Activated CD4-positive, alpha-beta T cell treated with anti-CD3 and anti-CD28 coated beads for 48 hours (primary cell): ENCODE measurements around the gene PRR12.
A peak's percentile ranks its signal among the peaks of the same experiment; 100 is the strongest.
"Not testable (repeated sequence)": the region's sequence is repeated elsewhere in the genome, so short reads cannot be mapped to it uniquely, and the experiment has no call there.

Experiments used
- DNase-seq: peaks from one replicate; pipeline ENCODE4 v3.0.0-alpha.2; 2020

The PRR12 gene

DNA sequence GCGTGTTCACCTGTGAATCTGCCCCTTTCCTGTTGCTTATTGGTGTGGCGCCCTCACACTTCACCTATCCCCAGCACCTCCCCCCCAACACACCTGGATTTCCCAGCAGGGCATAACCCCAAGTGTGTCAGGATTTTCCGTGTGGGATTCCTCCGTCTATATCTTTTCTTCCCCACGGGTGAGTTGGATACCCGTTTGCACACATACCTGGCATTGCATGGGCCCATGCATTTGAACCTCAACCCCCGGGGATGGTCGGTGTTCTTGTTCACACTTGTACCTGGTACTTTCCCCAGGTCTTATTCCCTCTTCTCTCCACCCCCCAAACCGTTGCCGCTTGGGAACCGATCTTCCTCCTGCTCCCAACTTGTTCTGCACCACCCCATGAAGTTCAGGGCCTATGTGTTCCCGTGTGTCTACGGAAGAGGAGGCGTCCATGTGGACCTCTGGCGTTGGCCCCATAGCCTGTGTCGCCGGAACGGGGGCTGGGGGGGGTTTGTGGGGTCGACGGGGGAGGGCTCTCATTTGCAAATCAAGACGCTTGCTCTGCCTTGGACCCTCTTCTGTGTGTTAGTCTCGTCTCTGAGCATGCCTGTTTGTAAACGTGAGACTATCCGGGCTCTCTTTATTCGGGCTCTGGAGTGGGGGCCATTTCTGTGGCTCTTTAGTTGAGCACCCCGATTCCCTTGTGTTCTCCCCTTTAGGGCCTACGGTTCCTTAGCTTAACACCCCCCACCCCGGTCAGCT, 1.7 kb downstream of the PRR12 start:
- peak; percentile 32 for DNase-seq

DNA sequence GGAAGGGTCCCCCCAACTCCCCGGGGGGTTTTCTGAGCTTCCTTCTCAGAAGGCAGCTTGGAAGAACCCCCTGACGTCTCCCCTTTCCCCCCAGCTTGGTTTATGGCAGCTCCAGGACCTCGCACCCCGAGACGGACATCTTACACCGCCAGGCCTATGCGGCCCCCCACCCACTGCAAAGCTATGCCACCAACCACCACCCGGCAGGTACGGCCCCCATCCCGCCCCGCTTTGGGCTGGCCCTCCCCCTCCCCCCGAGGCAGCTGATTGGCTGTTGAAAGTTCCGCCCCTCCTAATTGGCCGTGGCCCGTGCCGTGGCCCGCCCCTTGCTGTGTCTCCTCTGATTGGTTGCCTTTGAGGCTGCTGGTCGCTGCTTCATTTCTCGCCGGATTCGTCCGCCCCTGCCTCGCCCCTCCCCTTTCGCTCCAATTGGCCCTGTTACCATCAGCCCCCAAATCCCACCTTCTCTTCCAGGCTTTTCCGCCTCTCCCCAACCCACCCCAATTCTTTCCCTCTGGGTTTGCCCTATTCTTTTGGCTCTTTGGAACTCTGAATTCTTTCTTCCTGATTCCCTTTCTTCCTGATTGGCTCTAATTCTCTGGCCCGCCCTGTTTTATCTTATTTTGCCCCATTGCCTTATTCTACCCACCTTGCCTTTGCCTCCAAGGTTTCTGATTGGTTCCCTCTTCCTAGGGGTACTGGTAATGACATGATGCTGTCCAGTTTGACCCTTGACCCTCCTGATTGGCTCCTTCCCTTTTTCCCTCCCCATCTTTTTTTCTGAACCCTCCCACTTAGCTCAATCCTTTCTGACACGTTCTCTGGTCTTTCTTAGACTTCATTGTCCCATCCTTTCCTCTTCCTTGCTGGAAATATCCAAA, 2.5 kb downstream of the PRR12 start:
- peak; percentile 97 for DNase-seq

DNA sequence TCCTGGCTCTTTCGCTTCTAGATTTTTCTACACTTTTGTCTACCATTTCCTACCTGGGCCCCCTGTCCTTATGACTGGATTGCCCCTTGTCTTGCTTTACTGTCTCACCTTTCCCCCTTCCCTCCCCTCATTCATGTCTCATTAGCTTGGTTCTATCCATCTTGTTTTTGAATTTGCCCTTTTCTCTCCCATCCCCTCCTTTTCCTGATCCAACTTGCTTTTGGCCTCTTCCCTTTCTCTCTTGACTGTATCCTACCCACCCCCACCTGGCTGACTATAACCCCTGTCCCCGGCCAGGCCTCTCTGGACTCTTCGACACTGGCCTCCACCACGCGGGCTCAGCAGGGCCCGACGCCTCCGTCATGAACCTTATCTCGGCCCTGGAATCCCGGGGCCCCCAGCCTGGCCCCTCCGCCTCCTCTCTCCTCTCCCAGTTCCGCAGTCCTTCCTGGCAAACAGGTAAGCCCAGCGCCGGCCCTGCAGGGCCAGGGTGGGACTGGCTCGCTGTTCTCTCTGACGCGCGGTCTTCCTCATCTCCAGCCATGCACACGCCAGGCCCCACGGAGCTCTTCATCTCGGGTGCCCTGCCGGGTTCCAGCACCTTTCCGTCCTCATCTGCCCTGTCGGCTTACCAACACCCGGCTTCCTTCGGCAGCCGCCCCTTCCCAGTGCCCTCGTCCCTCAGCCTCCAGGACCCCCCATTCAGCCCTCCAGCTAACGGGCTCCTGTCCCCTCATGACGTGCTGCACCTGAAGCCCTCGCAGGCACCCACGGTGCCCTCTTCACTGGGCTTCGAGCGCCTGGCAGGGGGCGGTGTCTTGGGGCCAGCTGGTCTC, 3.4 kb downstream of the PRR12 start:
- no peak for DNase-seq

DNA sequence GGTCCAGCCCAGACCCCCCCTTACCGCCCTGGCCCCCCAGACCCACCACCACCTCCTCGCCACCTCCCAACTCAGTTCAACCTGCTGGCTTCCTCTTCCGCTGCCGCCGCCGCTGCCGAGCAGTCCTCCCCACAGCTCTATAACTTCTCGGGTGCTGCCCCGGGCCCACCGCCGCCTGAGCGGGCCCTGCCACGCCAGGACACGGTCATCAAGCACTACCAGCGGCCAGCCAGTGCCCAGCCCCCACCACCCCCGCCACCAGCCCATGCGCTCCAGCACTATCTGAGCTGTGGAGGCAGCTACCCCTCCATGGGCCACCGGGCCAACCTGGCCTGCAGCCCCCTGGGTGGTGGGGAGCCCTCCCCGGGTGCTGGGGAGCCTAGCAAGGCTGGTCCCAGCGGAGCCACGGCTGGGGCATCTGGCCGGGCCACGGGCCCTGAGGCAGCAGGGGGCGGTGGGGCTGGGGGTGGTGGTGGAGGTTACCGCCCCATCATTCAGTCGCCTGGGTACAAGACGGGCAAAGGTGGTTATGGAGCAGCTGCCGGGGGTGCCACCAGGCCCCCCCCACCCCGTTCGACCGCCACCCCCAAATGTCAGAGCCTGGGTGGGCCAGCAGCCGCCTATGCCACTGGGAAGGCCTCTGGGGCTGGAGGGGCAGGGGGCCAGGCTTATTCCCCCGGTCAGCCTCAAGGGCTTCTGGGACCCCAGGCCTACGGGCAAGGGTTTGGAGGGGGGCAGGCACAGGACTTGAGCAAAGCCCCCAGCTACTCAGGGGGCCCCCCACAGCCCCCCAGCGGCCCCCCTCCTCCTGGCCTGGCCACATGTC, 4.2 kb downstream of the PRR12 start:
- DNase-seq = no peak

DNA sequence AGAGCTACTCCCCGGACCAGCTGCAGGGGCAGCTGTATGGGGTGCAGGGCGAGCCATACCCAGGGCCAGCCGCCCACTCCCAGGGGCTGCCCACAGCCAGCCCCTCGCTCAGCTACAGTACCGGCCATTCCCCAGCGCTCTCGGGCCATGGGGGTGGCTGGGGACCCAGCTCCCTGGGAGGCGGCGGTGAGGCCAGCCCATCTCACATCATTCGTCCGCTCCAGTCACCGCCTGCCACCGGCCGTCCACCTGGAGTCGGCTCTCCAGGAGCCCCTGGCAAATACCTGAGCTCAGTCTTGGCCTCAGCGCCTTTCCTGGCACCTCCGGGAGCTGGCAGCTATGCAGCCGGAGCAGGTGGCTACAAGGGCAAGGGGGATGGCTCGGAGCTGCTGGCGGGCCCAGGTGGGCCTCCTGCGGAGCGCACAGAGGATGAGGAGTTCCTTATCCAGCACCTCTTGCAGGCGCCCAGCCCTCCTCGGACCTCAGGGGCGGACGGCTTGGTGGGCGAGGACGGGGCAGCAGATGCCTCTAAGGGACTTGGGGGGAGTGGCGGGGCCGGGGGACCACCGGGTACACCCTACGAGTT, 4.9 kb downstream of the PRR12 start:
- no peak for DNase-seq

DNA sequence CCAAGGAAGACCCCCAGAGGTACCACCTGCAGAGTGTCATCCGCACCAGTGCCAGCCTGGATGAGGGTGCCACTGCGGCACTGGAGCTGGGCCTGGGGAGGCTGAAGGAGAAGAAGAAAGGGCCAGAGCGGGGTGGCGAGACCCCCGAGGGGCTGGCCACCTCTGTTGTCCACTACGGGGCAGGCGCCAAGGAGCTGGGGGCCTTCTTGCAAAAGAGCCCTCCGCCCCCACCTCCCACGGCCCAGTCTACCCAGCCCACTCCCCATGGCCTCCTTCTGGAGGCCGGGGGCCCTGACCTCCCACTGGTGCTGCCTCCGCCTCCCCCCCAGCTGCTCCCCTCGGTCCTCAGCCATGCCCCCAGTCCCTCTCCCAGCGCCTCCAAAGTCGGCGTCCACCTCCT, 5.4 kb downstream of the PRR12 start:
- DNase-seq = no peak

DNA sequence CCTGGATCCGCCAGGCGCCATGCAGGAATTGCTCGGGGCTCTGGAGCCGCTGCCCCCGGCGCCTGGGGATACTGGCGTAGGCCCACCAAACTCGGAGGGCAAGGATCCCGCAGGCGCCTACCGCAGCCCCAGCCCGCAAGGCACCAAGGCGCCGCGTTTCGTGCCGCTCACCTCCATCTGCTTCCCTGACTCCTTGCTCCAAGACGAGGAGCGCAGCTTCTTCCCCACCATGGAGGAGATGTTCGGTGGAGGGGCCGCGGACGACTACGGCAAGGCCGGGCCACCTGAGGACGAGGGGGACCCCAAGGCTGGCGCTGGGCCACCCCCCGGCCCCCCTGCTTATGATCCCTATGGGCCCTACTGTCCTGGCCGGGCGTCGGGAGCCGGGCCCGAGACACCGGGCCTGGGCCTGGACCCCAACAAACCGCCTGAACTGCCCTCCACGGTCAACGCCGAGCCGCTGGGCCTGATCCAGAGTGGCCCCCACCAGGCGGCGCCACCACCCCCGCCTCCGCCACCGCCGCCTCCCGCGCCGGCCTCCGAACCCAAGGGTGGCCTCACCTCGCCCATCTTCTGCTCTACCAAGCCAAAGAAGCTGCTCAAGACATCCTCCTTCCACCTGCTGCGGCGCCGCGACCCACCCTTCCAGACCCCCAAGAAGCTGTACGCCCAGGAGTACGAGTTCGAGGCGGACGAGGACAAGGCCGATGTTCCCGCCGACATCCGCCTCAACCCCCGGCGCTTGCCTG, 6.1 kb downstream of the PRR12 start:
- DNase-seq = no peak

DNA sequence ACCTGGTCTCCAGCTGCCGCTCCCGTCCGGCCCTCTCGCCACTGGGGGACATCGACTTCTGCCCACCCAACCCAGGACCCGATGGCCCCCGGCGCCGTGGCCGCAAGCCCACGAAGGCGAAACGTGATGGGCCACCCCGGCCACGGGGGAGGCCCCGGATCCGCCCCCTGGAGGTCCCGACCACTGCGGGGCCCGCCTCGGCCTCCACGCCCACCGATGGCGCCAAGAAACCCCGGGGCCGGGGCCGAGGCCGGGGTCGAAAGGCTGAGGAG, 6.7 kb downstream of the PRR12 start:
- DNase-seq = no peak

DNA sequence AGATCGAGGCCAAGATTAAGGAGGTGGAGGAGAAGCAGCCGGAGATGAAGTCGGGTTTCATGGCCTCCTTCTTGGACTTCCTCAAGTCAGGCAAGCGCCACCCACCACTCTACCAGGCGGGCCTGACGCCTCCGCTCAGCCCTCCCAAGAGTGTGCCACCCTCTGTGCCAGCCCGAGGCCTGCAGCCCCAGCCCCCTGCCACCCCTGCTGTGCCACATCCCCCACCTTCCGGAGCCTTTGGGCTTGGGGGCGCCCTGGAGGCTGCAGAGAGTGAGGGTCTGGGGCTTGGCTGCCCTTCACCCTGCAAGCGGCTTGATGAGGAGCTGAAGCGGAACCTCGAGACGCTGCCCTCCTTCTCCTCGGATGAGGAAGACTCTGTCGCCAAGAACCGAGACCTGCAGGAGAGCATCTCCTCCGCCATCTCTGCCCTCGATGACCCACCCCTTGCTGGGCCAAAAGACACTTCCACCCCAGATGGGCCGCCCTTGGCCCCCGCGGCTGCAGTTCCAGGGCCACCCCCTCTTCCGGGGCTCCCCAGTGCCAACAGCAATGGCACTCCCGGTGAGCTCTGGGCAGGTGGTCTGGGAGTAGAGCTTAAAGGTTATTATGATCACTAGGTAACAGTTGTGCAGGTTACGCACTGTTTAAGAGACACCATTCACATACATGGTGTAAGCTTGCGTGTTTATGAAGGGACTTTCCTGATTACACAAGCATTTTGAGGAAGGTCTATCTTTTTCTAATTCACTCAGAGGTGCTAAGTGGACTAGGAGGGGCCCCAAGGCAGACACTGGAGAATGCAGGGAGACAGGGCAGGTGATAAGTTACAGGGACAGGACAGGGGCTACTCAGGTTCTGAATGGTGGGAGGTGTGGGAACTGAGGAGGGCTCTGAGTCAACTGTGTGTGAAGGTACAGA, 8.7 kb downstream of the PRR12 start:
- no peak for DNase-seq

DNA sequence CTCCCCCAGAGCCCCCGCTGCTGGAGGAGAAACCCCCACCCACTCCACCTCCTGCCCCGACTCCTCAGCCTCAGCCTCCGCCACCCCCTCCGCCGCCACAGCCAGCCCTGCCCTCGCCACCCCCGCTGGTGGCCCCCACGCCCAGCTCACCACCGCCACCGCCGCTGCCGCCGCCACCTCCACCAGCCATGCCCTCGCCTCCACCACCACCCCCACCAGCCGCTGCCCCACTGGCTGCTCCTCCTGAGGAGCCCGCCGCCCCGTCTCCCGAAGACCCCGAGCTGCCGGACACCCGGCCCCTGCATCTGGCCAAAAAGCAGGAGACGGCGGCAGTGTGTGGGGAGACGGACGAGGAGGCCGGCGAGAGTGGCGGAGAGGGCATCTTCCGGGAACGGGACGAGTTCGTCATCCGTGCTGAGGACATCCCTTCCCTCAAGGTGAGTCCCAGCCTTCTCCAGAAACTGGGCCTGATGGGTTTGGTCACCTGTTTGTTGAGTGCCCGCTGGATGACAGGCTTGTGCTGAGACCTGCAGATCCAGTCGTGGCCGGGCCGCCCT, 10.6 kb downstream of the PRR12 start:
- no peak for DNase-seq

DNA sequence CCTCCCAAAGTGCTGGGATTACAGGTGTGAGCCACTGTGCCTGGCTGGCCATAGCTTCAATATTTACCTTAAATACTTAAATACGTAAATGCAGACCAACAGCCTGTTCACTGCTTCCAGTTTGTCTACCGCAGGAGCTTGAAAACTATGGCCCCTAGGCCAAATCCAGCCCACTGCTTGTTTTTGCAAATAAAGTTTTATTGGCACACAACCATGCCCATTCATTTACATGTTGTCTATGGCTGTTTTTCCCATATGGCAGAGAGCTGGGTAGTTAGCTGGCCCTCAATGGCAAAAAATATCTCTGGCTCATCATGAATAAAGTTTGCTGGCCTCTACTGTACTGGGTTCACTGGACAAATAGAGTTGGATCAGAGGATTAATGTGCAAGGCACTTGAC, 11.8 kb downstream of the PRR12 start:
- no peak for DNase-seq

DNA sequence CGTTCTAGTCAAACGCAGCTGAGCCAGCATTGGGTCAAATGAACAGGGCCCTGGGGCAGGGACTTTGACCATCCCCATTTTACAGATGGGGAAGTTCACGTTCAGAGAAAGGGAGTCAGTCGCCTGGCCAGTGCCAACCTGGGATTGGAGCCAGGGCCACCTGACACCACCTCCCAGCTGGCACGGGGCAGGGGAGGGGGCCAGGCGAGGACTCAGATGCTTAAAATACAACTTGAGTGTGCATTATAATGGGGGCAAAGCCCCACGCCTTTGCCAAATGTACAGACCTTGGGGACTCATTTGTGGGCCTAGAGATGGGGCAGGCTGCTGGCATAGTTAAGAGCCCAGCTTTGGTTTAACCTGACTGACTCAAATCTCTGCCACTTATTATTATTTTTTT, 14.6 kb downstream of the PRR12 start:
- no peak for DNase-seq

DNA sequence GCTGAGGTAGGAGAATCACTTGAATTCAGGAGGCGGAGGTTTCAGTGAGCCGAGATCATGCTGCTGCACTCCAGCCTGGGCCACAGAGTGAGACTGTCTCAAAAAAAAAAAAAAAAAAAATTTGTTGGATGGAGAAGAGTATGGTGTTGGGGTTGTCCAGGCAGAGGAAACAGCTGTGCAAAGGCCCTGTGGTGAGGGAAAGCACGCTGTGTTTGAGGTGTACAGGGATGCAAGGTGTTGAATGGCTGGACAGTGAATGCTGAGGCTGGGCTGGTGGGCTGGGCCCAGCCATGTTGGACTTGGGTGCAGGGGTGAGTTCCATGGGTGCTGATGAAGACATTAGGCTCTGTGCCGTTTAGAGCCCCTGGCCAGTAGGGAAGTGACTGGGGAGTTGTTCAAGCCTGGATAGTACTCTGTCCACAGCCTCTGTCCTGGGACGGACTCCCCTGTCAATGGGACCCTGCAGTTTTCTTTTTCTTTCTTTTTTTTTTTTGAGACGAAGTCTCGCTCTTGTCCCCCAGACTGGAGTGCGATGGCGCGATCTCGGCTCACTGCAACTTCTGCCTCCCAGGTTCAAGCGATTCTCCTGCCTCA, 18.6 kb downstream of the PRR12 start:
- DNase-seq = no peak

DNA sequence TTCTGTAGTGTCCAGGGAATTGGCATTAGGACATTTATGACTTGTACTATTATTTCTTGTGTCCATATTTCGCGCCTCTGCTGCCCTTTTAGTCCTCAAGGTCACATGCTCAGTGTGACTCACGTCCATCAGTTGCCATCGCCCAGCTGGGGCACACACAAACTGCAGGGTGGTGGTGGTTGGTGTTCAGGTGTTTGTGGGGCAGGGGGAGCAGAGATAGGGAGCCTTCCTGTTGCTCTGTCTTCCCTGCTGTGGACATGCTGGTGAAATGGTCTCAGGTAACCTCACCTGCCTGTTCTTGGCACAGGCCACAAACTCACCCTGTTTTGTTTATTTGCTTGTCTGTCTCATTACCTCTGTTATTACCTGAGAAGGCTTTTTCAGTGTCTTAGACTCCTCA, 22.4 kb downstream of the PRR12 start:
- DNase-seq = no peak

DNA sequence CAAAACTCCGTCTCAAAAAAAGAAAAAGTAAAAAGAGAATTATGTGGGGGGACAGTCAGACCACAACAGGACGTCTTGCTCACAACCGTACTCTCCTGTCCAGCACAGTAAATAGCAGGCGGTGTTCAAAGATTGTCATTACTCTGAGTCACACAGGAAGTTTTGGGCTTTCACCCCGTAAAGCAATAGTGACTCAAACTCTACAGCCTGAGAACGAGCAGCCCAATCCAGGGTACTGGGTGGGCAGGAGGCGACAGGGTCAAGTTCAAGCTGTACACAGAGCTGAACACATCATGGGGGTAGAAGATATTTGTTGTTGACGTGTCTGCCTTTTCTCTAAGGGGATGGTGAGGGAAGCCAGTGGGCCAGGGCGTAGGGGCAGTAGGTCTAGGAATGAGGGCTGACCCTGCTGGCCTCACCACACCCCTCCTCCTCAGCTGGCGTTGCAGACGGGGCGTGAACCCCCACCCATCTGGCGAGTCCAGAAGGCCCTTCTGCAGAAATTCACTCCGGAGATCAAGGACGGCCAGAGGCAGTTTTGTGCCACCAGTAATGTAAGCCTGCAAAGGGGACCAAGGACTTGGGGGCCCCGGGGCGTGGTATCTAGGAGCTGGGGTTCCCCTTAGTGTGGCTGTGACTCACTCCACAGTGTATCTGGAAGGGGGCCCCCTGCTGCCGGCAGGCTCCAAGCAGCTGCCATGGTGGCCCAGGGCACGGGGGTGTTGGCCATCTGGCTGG, 23.3 kb downstream of the PRR12 start:
- DNase-seq = peak; percentile 33

DNA sequence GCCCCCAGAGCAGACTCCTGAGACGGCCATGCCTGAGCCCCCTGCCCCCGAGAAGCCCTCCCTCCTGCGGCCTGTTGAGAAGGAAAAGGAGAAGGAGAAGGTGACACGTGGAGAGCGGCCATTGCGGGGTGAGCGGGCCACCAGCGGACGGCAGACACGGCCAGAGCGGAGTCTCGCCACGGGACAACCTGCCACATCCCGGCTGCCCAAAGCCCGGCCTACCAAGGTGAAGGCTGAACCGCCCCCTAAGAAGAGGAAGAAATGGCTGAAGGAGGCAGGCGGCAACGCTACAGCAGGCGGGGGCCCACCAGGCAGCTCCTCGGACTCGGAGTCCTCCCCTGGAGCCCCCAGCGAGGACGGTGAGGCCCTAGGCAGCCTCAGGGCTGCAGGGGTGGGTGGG, 24.9 kb downstream of the PRR12 start:
- DNase-seq = no peak

DNA sequence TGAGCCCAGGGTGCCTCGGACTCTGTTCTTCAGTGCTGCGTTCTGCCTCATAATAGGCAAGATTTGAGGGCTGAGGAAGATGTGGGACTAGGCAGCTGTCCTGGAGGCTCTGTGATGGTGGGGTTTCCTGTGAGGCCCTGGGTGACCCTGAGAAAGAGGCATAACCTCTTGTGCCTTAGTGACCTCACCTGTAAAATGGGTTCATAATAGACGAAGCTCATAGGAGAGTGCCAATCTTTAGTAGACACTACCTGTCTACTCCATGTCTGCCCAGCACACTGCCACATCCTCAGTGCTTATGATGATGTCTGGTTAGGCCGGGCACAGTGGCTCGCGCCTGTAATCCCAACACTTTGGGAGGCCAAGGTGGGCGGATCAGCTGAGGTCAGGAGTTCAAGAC, 25.6 kb downstream of the PRR12 start:
- no peak for DNase-seq

DNA sequence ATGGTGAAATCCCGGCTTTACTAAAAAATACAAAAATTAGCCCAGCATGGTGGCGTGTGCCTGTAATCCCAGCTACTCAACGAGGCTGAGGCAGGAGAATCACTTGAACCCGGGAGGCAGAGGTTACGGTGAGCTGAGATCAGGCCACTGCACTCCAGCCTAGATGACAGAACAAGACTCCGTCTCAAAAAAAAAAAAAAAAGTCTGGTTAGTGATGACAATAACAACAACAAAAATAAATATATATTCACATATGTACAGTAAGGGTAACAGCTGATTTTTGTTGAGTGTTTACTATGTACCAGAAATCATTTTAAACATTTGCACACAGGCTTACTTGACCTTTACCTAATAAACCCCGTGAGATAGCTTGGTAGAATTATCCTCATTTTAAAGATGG, 26.0 kb downstream of the PRR12 start:
- no peak for DNase-seq

DNA sequence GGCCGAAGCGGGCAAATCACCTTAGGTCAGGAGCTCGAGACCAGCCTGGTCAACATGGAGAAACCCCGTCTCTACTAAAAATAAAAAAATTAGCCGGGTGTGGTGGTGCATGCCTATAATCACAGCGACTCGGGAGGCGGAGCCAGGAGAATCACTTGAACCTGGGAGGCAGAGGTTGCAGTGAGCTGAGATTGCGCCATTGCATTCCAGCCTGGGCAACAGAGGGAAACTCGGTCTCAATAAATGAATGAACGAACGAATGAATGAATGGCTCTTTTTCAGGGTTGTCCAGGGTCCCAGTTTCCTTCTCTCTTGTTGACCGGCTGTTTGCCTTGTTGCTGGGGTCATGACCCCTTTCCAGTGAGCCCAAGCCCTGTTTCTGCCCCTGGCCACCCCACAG, 26.9 kb downstream of the PRR12 start:
- DNase-seq = not testable (repeated sequence)
